GM10248 (cell line): Measurements from ENCODE around the gene JMJD1C.

Experiments
- CTCF ChIA-PET: fragments of 300-600 bp; sonication (Branson Sonifier 250); formaldehyde crosslinking; extraction: SDS; loops from one replicate; lab custom pipeline; 2021; ENCODE audit warnings: antibody characterized with exemption; lab: Yijun Ruan, JAX
- POLR2A ChIA-PET: fragments of 350-650 bp; sonication (Branson Sonifier 250); formaldehyde crosslinking; extraction: SDS; loops from one replicate; lab custom pipeline; 2020; ENCODE audit warnings: antibody characterized with exemption; lab: Yijun Ruan, JAX
- DNase-seq: peaks from one replicate; pipeline ENCODE4 v3.0.0; 2012; ENCODE audit errors: extremely low spot score
- TF ChIP-seq, protein P1 (sequence below): IDR thresholded peaks from 2 replicates; pipeline ENCODE4 v1.5.1; 2012; ENCODE audit warnings: mild to moderate bottlenecking, low read depth; ENCODE audit errors: extremely low read depth, missing control alignments, control extremely low read depth

Gene JMJD1C

DNA sequence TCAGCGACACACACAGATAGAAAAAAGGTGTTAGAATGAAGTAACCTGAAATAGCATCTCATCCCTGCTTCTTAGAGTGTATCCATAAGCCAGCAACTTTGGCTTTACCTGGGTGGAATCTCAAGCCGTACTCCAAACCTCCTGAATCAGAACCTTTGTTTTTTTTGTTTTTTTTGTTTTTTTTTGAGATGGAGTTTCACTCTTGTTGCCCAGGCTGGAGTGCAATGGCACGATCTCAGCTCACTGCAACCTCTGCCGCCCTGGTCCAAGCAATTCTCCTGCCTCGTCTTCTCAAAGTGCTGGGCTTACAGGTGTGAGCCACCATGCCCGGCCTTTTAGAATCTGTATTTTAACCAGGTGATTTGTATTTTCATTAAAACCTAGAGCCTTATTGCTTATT, 323.6 kb downstream of the JMJD1C start:
- ChIA-PET CTCF (interaction anchor here (1.3 to 4.0 kb wide), 7 partner anchors 8 to 578 kb away, joined by 3 to 37 read pairs (median 6); partner anchors contain the start of gene NRBF2), POLR2A (no interaction called here)
- no peak for DNase-seq
- TF ChIP-seq, protein P1, sequence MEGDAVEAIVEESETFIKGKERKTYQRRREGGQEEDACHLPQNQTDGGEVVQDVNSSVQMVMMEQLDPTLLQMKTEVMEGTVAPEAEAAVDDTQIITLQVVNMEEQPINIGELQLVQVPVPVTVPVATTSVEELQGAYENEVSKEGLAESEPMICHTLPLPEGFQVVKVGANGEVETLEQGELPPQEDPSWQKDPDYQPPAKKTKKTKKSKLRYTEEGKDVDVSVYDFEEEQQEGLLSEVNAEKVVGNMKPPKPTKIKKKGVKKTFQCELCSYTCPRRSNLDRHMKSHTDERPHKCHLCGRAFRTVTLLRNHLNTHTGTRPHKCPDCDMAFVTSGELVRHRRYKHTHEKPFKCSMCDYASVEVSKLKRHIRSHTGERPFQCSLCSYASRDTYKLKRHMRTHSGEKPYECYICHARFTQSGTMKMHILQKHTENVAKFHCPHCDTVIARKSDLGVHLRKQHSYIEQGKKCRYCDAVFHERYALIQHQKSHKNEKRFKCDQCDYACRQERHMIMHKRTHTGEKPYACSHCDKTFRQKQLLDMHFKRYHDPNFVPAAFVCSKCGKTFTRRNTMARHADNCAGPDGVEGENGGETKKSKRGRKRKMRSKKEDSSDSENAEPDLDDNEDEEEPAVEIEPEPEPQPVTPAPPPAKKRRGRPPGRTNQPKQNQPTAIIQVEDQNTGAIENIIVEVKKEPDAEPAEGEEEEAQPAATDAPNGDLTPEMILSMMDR: no peak

DNA sequence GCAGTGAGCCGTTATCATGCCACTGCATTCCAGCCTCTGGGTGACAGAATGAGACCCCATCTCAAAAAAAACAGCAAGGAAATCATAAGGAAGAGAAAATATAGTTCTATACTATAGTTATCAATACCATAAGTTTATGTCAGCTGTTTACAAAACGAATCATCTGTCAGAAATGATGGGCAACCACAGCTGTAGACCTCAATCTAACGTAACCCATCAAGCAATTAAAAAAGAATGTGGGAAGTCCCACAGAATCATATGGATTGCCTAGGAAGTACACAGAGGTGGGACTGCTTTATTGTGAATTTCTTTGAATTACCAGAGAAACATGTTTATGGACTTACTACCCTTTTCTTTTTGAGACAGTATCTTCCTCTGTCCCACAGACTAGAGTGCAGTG, 325.7 kb downstream of the JMJD1C start:
- TF ChIP-seq, protein P1: no peak
- ChIA-PET POLR2A (interaction anchor here (0.7 kb wide), 1 partner anchor 17 kb away, joined by 3 read pairs; no protein-coding TSS in a partner anchor), CTCF (interaction anchor here (1.2 to 4.0 kb wide), 4 partner anchors 18 to 714 kb away, joined by 3 to 37 read pairs (median 11); no protein-coding TSS in a partner anchor)
- no peak for DNase-seq

DNA sequence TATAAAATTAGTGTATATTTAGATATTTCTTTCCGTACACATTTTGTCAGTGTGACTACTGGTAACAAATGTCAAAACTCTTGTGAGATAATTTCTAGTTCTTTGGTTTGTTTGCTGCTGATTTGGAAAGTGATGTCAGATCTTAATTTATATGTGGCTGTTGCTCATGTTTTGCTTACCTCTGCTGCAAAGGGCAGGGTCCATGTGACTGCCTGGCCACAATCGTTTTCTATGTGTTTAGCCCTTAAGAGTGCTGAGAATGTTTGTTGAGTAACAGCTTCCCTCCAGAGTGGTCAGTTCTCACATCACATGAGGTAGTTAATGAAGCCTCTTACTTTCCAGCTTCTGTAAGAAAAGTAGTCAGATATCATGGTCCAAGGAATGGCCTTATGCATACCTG, 328.5 kb downstream of the JMJD1C start:
- ChIA-PET CTCF (interaction anchor here (1.7 to 7.8 kb wide), 4 partner anchors 9 to 582 kb away, joined by 8 to 24 read pairs (median 18); no protein-coding TSS in a partner anchor), POLR2A (no interaction called here)
- no peak for DNase-seq

DNA sequence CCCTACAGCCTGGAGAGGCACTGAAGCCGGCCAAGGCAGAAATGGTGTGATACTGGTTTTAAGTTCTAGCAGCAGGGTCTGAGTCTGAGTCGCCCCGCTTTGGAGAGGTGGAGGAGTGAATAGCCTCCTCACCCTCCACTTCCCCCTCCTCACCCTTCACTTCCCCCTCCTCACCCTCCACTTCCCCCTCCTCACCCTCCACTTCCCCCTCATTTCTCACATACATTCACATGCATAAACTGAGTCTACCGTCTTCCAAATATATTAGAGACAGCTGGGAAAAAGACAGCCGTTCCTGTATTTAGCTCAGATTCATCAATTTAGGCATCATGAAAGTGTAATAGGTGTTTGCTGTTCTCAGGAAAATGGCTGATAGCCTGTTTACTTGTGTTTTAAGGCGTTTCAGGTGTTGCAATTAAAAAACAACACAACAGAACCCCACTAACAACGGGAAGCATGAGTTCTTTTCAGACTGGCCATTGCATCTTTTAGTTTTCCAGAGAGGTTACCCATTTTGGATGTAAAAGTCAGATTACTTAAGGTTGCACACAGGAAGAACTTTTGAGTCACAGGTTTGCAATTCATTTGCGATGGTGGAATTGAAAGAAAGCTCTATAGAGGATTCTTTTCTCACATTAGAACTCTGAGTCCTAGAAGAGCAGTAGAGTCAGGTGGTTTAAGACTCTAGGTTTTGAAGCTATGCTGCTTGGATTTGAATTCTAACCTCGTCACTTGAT, 331.8 kb downstream of the JMJD1C start:
- ChIA-PET POLR2A (interaction anchor here (0.7 kb wide), 1 partner anchor 503 kb away, joined by 9 read pairs; no protein-coding TSS in a partner anchor), CTCF (interaction anchor here (0.9 to 7.8 kb wide), 9 partner anchors 8 to 697 kb away, joined by 3 to 24 read pairs (median 4); no protein-coding TSS in a partner anchor)
- TF ChIP-seq, protein P1: no peak
- peak; percentile 29 for DNase-seq

More for the DNA sequence above, 328.5 kb downstream of the JMJD1C start:
- TF ChIP-seq, protein P1: no peak

DNA sequence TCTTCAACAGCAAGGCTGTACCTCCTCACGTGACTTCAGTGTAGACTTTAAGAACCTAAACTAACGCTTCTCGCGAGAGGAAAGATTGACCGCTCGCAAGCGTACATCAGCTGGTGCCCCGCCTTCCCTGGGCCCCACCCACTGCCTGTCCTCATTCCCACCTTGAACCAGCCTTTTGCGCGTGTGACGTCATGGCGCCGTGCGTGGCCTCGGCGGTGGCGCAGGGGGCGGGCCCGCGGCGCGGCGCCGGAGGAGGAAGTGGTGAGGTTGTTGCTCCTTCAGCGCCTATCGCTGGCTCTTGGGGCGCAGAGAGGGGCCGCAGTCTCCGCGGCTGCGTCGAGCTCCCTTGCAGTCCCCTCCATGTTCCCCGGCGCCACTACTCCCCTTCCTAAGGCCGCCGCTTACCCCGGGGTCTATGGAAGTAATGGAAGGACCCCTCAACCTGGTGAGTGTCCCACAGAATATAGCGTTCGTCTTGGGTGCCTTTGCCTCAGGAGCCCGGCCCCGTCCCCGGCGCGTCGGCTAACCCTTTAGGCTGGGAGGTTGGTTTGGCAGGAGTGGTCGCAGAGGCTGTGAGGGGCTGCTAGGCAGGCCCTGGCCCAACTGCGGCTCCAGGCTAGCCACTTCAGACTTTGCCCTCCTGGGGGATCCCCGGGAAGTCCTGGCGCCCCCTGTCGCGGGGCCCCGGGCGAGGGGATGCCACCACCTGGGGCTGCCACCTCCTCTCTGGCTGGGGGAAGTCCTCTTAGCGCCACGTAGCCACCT, 332.5 kb downstream of the JMJD1C start, which contains the start of gene NRBF2:
Gene NRBF2, plus strand, starts transcription at position 273 of the 765 bp plus-strand sequence. Its CDS starts 143 bp downstream, at position 416.
- ChIA-PET POLR2A (interaction anchor here (0.6 to 0.9 kb wide), 7 partner anchors 13 to 677 kb away, joined by 3 to 4 read pairs (median 3); no protein-coding TSS in a partner anchor), CTCF (interaction anchor here (0.8 to 7.8 kb wide), 12 partner anchors 8 to 695 kb away, joined by 3 to 24 read pairs (median 4); no protein-coding TSS in a partner anchor)
- TF ChIP-seq, protein P1: no peak
- DNase-seq: peak; percentile 94

DNA sequence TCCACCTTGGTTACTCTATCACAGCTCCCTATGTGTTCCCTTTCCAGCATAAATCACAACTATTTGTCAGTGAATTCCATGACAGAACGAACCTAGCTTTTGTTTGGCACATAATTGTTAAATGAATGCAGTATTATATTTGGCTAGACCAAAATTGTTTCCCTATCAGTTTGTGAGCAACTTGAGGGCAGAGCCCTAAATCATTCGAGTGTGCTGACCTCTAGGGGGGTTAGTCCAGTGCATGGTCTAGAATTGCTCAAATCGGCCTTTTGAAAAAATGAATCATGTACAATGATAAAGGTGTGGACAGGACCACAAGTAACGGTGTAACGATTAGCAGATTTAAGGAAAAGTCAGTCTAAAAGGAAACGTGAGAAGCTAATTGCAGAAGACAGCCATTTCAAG, 333.1 kb downstream of the JMJD1C start:
- DNase-seq: no peak
- ChIA-PET CTCF (interaction anchor here (0.8 to 7.8 kb wide), 12 partner anchors 8 to 695 kb away, joined by 3 to 24 read pairs (median 4); no protein-coding TSS in a partner anchor), POLR2A (interaction anchor here (0.6 to 0.9 kb wide), 7 partner anchors 14 to 676 kb away, joined by 3 to 4 read pairs (median 3); no protein-coding TSS in a partner anchor)
- TF ChIP-seq, protein P1: no peak
